Activated T-helper 17 cell treated with anti-CD3 and anti-CD28 coated beads, Interleukin-2, amount 50 U/mL, for 72 hours (primary cell): ENCODE data around the gene GPR26. TPM values are rescaled to one million over a fixed set of nuclear protein-coding genes. Genes with fewer than 3 reads are reported as not detected.
"Not testable (repeated sequence)": the region's sequence is repeated elsewhere in the genome, so short reads cannot be mapped to it uniquely, and the experiment has no call there.

ENCODE experiments used
- ATAC-seq: fragments of 150-1000 bp; cut with Tn5 transposase; replicated peaks from 2 replicates; pipeline ENCODE4 v1.10.0; 2021; ENCODE audit warnings: mild to moderate bottlenecking, moderate library complexity
- H3K27ac Mint-ChIP-seq: one replicate; pipeline ENCODE4 v1.8.0; 2022; ENCODE audit warnings: mixed read lengths
- H3K27me3 Mint-ChIP-seq: one replicate; pipeline ENCODE4 v1.8.0; 2022; ENCODE audit warnings: mixed read lengths
- H3K36me3 Mint-ChIP-seq: one replicate; pipeline ENCODE4 v1.8.0; 2022; ENCODE audit warnings: low read depth, mild to moderate bottlenecking, mixed read lengths
- H3K4me1 Mint-ChIP-seq: one replicate; pipeline ENCODE4 v1.8.0; 2022; ENCODE audit warnings: mixed read lengths
- H3K4me3 Mint-ChIP-seq: one replicate; pipeline ENCODE4 v1.8.0; 2022; ENCODE audit warnings: mild to moderate bottlenecking, mixed read lengths
- H3K9me3 Mint-ChIP-seq: one replicate; pipeline ENCODE4 v1.8.0; 2022; ENCODE audit warnings: mixed read lengths
- total RNA-seq, 2 donors: library from RNA; stranded (reverse); gene quantifications; one replicate each; pipeline ENCODE4 v1.2.3, GENCODE V29; 2022

Gene GPR26
- total RNA-seq, 2 donors from 2014 or later: not detected

GRCh38 chr10:123715546-123715945 lies 49.4 kb downstream of the GPR26 start:
- H3K9me3 Mint-ChIP-seq: no peaks in the 10 kb centered on the region
- H3K36me3 Mint-ChIP-seq: no peaks in the 10 kb centered on the region
- no peaks in the 10 kb centered on the region for H3K4me1 Mint-ChIP-seq
- no peak for ATAC-seq
- peaks cover 6% of the 10 kb centered on the region for H3K27me3 Mint-ChIP-seq
- no peak overlapping the region for H3K27ac Mint-ChIP-seq
- no peak overlapping the region for H3K4me3 Mint-ChIP-seq

- Mint-ChIP-seq H3K9me3 (no peaks in the 10 kb centered on the region), H3K36me3 (no peaks in the 10 kb centered on the region), H3K4me3 (no peak overlapping the region), H3K27me3 (peaks cover 13% of the 10 kb centered on the region), H3K4me1 (no peaks in the 10 kb centered on the region), H3K27ac (no peak overlapping the region)
- ATAC-seq: no peak
These were observed 51.2 kb downstream of the GPR26 start for GRCh38 chr10:123717336-123717735.

- Mint-ChIP-seq H3K4me3 (no peak overlapping the region), H3K4me1 (no peaks in the 10 kb centered on the region), H3K36me3 (no peaks in the 10 kb centered on the region), H3K9me3 (no peaks in the 10 kb centered on the region), H3K27me3 (peaks cover 13% of the 10 kb centered on the region), H3K27ac (no peak overlapping the region)
- ATAC-seq: no peak
These were observed 52.4 kb downstream of the GPR26 start for GRCh38 chr10:123718544-123719060.

- H3K4me3 Mint-ChIP-seq: no peak overlapping the region
- H3K36me3 Mint-ChIP-seq: no peaks in the 10 kb centered on the region
- no peaks in the 10 kb centered on the region for H3K9me3 Mint-ChIP-seq
- no peaks in the 10 kb centered on the region for H3K4me1 Mint-ChIP-seq
- no peak for ATAC-seq
- peaks cover 8% of the 10 kb centered on the region for H3K27me3 Mint-ChIP-seq
- no peak overlapping the region for H3K27ac Mint-ChIP-seq
These were observed 54.4 kb downstream of the GPR26 start for GRCh38 chr10:123720536-123720935.

GRCh38 chr10:123721441-123722049 lies 55.4 kb downstream of the GPR26 start:
- H3K27me3 Mint-ChIP-seq: peaks cover 8% of the 10 kb centered on the region
- H3K4me3 Mint-ChIP-seq: no peak overlapping the region
- ATAC-seq: no peak
- no peaks in the 10 kb centered on the region for H3K9me3 Mint-ChIP-seq
- no peak overlapping the region for H3K27ac Mint-ChIP-seq
- H3K36me3 Mint-ChIP-seq: no peaks in the 10 kb centered on the region
- no peaks in the 10 kb centered on the region for H3K4me1 Mint-ChIP-seq

GRCh38 chr10:123722351-123722750 lies 56.2 kb downstream of the GPR26 start:
- no peaks in the 10 kb centered on the region for H3K4me1 Mint-ChIP-seq
- H3K27me3 Mint-ChIP-seq: peaks cover 8% of the 10 kb centered on the region
- H3K36me3 Mint-ChIP-seq: no peaks in the 10 kb centered on the region
- ATAC-seq: no peak
- no peaks in the 10 kb centered on the region for H3K9me3 Mint-ChIP-seq
- no peak overlapping the region for H3K4me3 Mint-ChIP-seq
- H3K27ac Mint-ChIP-seq: no peak overlapping the region

GRCh38 chr10:123724747-123725146 lies 58.6 kb downstream of the GPR26 start:
- Mint-ChIP-seq H3K9me3 (no peaks in the 10 kb centered on the region), H3K36me3 (no peaks in the 10 kb centered on the region), H3K4me3 (no peak overlapping the region), H3K27me3 (peaks cover 12% of the 10 kb centered on the region), H3K27ac (no peak overlapping the region), H3K4me1 (no peaks in the 10 kb centered on the region)
- ATAC-seq: no peak

GRCh38 chr10:123726381-123726780 lies 60.2 kb downstream of the GPR26 start:
- H3K27ac Mint-ChIP-seq: no peak overlapping the region
- no peaks in the 10 kb centered on the region for H3K36me3 Mint-ChIP-seq
- no peaks in the 10 kb centered on the region for H3K4me1 Mint-ChIP-seq
- H3K4me3 Mint-ChIP-seq: no peak overlapping the region
- no peak for ATAC-seq
- peaks cover 5% of the 10 kb centered on the region for H3K27me3 Mint-ChIP-seq
- no peaks in the 10 kb centered on the region for H3K9me3 Mint-ChIP-seq

- Mint-ChIP-seq H3K27ac (no peak overlapping the region), H3K9me3 (no peaks in the 10 kb centered on the region), H3K4me3 (no peak overlapping the region), H3K36me3 (no peaks in the 10 kb centered on the region), H3K27me3 (peaks cover 4% of the 10 kb centered on the region), H3K4me1 (no peaks in the 10 kb centered on the region)
- no peak for ATAC-seq
These were observed 60.7 kb downstream of the GPR26 start for GRCh38 chr10:123726836-123727235.

GRCh38 chr10:123729523-123729922 lies 63.4 kb downstream of the GPR26 start:
- Mint-ChIP-seq H3K36me3 (no peaks in the 10 kb centered on the region), H3K27me3 (peaks cover 4% of the 10 kb centered on the region), H3K4me1 (no peaks in the 10 kb centered on the region), H3K4me3 (no peak overlapping the region), H3K9me3 (no peaks in the 10 kb centered on the region), H3K27ac (no peak overlapping the region)
- no peak for ATAC-seq

- H3K4me1 Mint-ChIP-seq: not testable (repeated sequence)
These were observed 70.8 kb downstream of the GPR26 start for GRCh38 chr10:123736917-123737316.

GRCh38 chr10:123741146-123741545 lies 75.0 kb downstream of the GPR26 start:
- H3K36me3 Mint-ChIP-seq: no peaks in the 10 kb centered on the region
- no peaks in the 10 kb centered on the region for H3K4me1 Mint-ChIP-seq
- peaks cover 3% of the 10 kb centered on the region for H3K9me3 Mint-ChIP-seq
- H3K27me3 Mint-ChIP-seq: peaks cover 9% of the 10 kb centered on the region
- no peak for ATAC-seq
- no peak overlapping the region for H3K4me3 Mint-ChIP-seq
- H3K27ac Mint-ChIP-seq: no peak overlapping the region

More at GRCh38 chr10:123736917-123737316, 70.8 kb downstream of the GPR26 start:
- H3K4me3 Mint-ChIP-seq, H3K9me3 Mint-ChIP-seq, H3K36me3 Mint-ChIP-seq, H3K27ac Mint-ChIP-seq, ATAC-seq, H3K27me3 Mint-ChIP-seq: not testable (repeated sequence)

GRCh38 chr10:123741711-123742110 lies 75.6 kb downstream of the GPR26 start:
- peaks cover 12% of the 10 kb centered on the region for H3K27me3 Mint-ChIP-seq
- no peak for ATAC-seq
- no peaks in the 10 kb centered on the region for H3K4me1 Mint-ChIP-seq

GRCh38 chr10:123742751-123743440 lies 76.7 kb downstream of the GPR26 start:
- H3K9me3 Mint-ChIP-seq: peaks cover 3% of the 10 kb centered on the region
- peaks cover 12% of the 10 kb centered on the region for H3K27me3 Mint-ChIP-seq
- H3K36me3 Mint-ChIP-seq: no peaks in the 10 kb centered on the region
- ATAC-seq: no peak
- H3K4me3 Mint-ChIP-seq: no peak overlapping the region
- no peaks in the 10 kb centered on the region for H3K4me1 Mint-ChIP-seq
- no peak overlapping the region for H3K27ac Mint-ChIP-seq

More at GRCh38 chr10:123741711-123742110, 75.6 kb downstream of the GPR26 start:
- Mint-ChIP-seq H3K27ac (no peak overlapping the region), H3K36me3 (no peaks in the 10 kb centered on the region), H3K9me3 (peaks cover 3% of the 10 kb centered on the region), H3K4me3 (no peak overlapping the region)
